Keratinocyte (primary cell): ENCODE measurements around the gene IL1RAPL1. TPM values are rescaled to one million over a fixed set of nuclear protein-coding genes. Genes with fewer than 3 reads are reported as not detected.

Source experiments
- DNase-seq: peaks from one replicate; pipeline ENCODE4 v3.0.0-alpha.2; 2011; ENCODE audit warnings: low read depth, missing footprints, low spot score
- FAIRE-seq: peaks from 2 replicates; lab custom pipeline; 2011; peaks lifted over from hg19 to GRCh38; lab: Jason Lieb, UNC
- H2AFZ ChIP-seq: 2 replicates; pipeline ENCODE4 v1.6.0; 2012; ENCODE audit warnings: low read length, control low read depth, inconsistent platforms; ENCODE audit not compliant: control insufficient read depth
- H3K27ac ChIP-seq: 2 replicates; pipeline ENCODE4 v1.5.1; 2011; ENCODE audit warnings: low read length; ENCODE audit not compliant: control insufficient read depth, insufficient read depth
- H3K27me3 ChIP-seq: 3 replicates; pipeline ENCODE4 v1.6.0; 2011; ENCODE audit warnings: low read length; ENCODE audit not compliant: control insufficient read depth, insufficient read depth; ENCODE audit errors: extremely low read depth
- H3K36me3 ChIP-seq, 2 experiments: 2 replicates in 1 of 2; 3 replicates in 1 of 2; pipeline ENCODE4 v1.5.1; 2011; ENCODE audit warnings: low read length in 2 of 2, mild to moderate bottlenecking in 1 of 2; ENCODE audit not compliant: control insufficient read depth in 2 of 2, insufficient read depth in 2 of 2; ENCODE audit errors: extremely low read depth in 1 of 2
- H3K4me1 ChIP-seq: 3 replicates; pipeline ENCODE4 v1.5.1; 2011; ENCODE audit warnings: low read length; ENCODE audit not compliant: control insufficient read depth, insufficient read depth; ENCODE audit errors: extremely low read depth
- H3K4me2 ChIP-seq: 3 replicates; pipeline ENCODE4 v1.6.0; 2011; ENCODE audit warnings: low read depth, low read length; ENCODE audit not compliant: control insufficient read depth, insufficient read depth; ENCODE audit errors: extremely low read depth
- H3K4me3 ChIP-seq, 3 experiments: fragments of 200-600 bp in 1 of 3; sonication (generic) in 1 of 3; 2 replicates in 2 of 3; 3 replicates in 1 of 3; pipeline ENCODE4 v1.5.1; 2011 to 2016; ENCODE audit warnings: low read length in 3 of 3, mild to moderate bottlenecking in 3 of 3, control low read depth in 2 of 3, inconsistent platforms in 1 of 3, low read depth in 1 of 3, mixed read lengths in 1 of 3, mixed run types in 1 of 3, moderate library complexity in 1 of 3; ENCODE audit not compliant: control insufficient read depth in 2 of 3, insufficient read depth in 2 of 3; ENCODE audit errors: extremely low read depth in 1 of 3
- H3K79me2 ChIP-seq: 2 replicates; pipeline ENCODE4 v1.6.0; 2012; ENCODE audit warnings: low read length; ENCODE audit not compliant: control insufficient read depth, insufficient read depth
- H3K9ac ChIP-seq: 3 replicates; pipeline ENCODE4 v1.6.0; 2011; ENCODE audit warnings: low read length; ENCODE audit not compliant: control insufficient read depth, insufficient read depth; ENCODE audit errors: extremely low read depth
- H3K9me1 ChIP-seq: 3 replicates; pipeline ENCODE4 v1.6.0; 2011; ENCODE audit warnings: low read length; ENCODE audit not compliant: control insufficient read depth, insufficient read depth; ENCODE audit errors: extremely low read depth
- H3K9me3 ChIP-seq: 2 replicates; pipeline ENCODE4 v1.5.1; 2012; ENCODE audit warnings: low read depth, low read length; ENCODE audit not compliant: control insufficient read depth
- H4K20me1 ChIP-seq: 3 replicates; pipeline ENCODE4 v1.6.0; 2011; ENCODE audit warnings: low read length; ENCODE audit not compliant: control insufficient read depth, insufficient read depth; ENCODE audit errors: extremely low read depth
- CTCF ChIP-seq, 3 experiments: IDR thresholded peaks in 1 of 3; conservative IDR thresholded peaks in 1 of 3; optimal IDR thresholded peaks in 1 of 3; 2 replicates in 2 of 3; 3 replicates in 1 of 3; pipeline versions ENCODE3 to v1.5.1; 2011; ENCODE audit warnings: low read length in 3 of 3, mild to moderate bottlenecking in 3 of 3, moderate library complexity in 2 of 3, control low read depth in 1 of 3, inconsistent platforms in 1 of 3; ENCODE audit not compliant: insufficient read depth in 2 of 3; ENCODE audit errors: extremely low read depth in 1 of 3
- EZH2 ChIP-seq: IDR thresholded peaks from one replicate; pipeline ENCODE4 v1.6.1; 2012; ENCODE audit warnings: inconsistent platforms, mild to moderate bottlenecking, low read length, moderate library complexity
- dilution Hi-C: fragments of 300-500 bp; cut with MboI; formaldehyde crosslinking; loops from one replicate; pipeline ENCODE4 v1.7.0; 2020; ENCODE audit warnings: low sequenced_read_pairs; ENCODE audit not compliant: extremely low pct_ligation_motif_present
- polyA plus RNA-seq, 5 experiments: library from polyadenylated mRNA; depleted of rRNA in 3 of 5; stranded (reverse) in 3 of 5; stranded (forward) in 1 of 5; unstranded in 1 of 5; fragments of >200 nt; gene quantifications; 1 replicate in 1 of 5; 2 replicates in 3 of 5; 3 replicates in 1 of 5; pipeline versions ENCODE4 v1.2.1 to v1.2.3, GENCODE V29; 2011 to 2012; ENCODE audit warnings: missing spikeins in 2 of 5, low read depth in 1 of 5, low replicate concordance in 1 of 5

Gene IL1RAPL1
- polyA plus RNA-seq, 1 donor (not counting 4 experiments of a cell fraction or from before 2014, with no cell fraction given), result 2.8 TPM

- Histone ChIP-seq H3K9me1 (no peaks in the 10 kb centered on the region), H3K79me2 (no peaks in the 10 kb centered on the region), H3K9ac (no peak overlapping the region), H2AFZ (no peak overlapping the region), H3K27me3 (no peaks in the 10 kb centered on the region), H3K4me1 (peaks cover 12% of the 10 kb centered on the region), H4K20me1 (no peaks in the 10 kb centered on the region), H3K36me3 (no peaks in the 10 kb centered on the region), H3K4me3 (no peak overlapping the region), H3K4me2 (no peak overlapping the region), H3K27ac (no peak overlapping the region), H3K9me3 (no peaks in the 10 kb centered on the region)
- dilution Hi-C loops, result no loop called here
- FAIRE-seq (no peak), DNase-seq (no peak)
- TF ChIP-seq CTCF (optimal IDR thresholded peaks at IDR 0.05 in 1 of 3, IDR thresholded peaks at IDR 0.05 in 1 of 3, conservative IDR thresholded peaks at IDR 0.05 in 1 of 3; ENCODE audit: extremely low read depth in 1 of 3, insufficient read depth in 2 of 3, low read length in 3 of 3) (no peak), EZH2 (no peak)
These were observed 1066.5 kb downstream of the IL1RAPL1 start for GRCh38 chrX:29653721-29654120.

GRCh38 chrX:29659911-29660310, 1072.7 kb downstream of the IL1RAPL1 start:
- Histone ChIP-seq H3K27ac (no peak overlapping the region), H3K9me3 (no peaks in the 10 kb centered on the region)

More at GRCh38 chrX:29659911-29660310, 1072.7 kb downstream of the IL1RAPL1 start:
- TF ChIP-seq EZH2, result no peak
- TF ChIP-seq CTCF (optimal IDR thresholded peaks at IDR 0.05 in 1 of 3, IDR thresholded peaks at IDR 0.05 in 1 of 3, conservative IDR thresholded peaks at IDR 0.05 in 1 of 3; ENCODE audit: extremely low read depth in 1 of 3, insufficient read depth in 2 of 3, low read length in 3 of 3), result no peak
- peaks cover 22% of the 10 kb centered on the region for H3K4me1 ChIP-seq
- no peak overlapping the region for H3K9ac ChIP-seq
- no peaks in the 10 kb centered on the region for H3K9me1 ChIP-seq
- peak overlapping the region in 2 of 3 experiments; percentile 11 to 39 for H3K4me3 ChIP-seq
- peak overlapping the region; percentile 58 for H2AFZ ChIP-seq
- no peak overlapping the region for H3K4me2 ChIP-seq
- dilution Hi-C loops, result no loop called here
- H4K20me1 ChIP-seq, result no peaks in the 10 kb centered on the region
- FAIRE-seq (peak; percentile 69), DNase-seq (no peak)
- H3K79me2 ChIP-seq, result peaks cover 2% of the 10 kb centered on the region
- H3K27me3 ChIP-seq, result no peaks in the 10 kb centered on the region
- H3K36me3 ChIP-seq, result no peaks in the 10 kb centered on the region
